Parathyroid adenoma (tissue), 2 donors: ENCODE results near the gene EDDM13.
A peak's percentile ranks its signal among the peaks of the same experiment; 100 is the strongest.
"Not testable (repeated sequence)": the region's sequence is repeated elsewhere in the genome, so short reads cannot be mapped to it uniquely, and the experiment has no call there.

ENCODE experiments used
- H2AFZ ChIP-seq: fragments of 300-600 bp; sonication (generic); one replicate; pipeline ENCODE4 v1.7.0; 2017; ENCODE audit warnings: antibody characterized with exemption, mild to moderate bottlenecking
- H3K27ac ChIP-seq: fragments of 300-600 bp; sonication (generic); one replicate; pipeline ENCODE4 v1.7.0; 2017
- H3K27me3 ChIP-seq: fragments of 300-600 bp; sonication (generic); one replicate; pipeline ENCODE4 v1.7.0; 2017; ENCODE audit warnings: low read length; ENCODE audit not compliant: control insufficient read depth, insufficient read depth
- H3K36me3 ChIP-seq: fragments of 300-600 bp; sonication (generic); one replicate; pipeline ENCODE4 v1.7.0; 2017; ENCODE audit warnings: low read length; ENCODE audit not compliant: control insufficient read depth, insufficient read depth
- H3K4me1 ChIP-seq: fragments of 300-600 bp; sonication (generic); one replicate; pipeline ENCODE4 v1.7.0; 2017; ENCODE audit warnings: control low read depth
- H3K4me2 ChIP-seq: fragments of 300-600 bp; sonication (generic); one replicate; pipeline ENCODE4 v1.7.0; 2017; ENCODE audit warnings: low read length
- H3K4me3 ChIP-seq: fragments of 300-600 bp; sonication (generic); one replicate; pipeline ENCODE4 v1.7.0; 2017; ENCODE audit warnings: low read depth, low read length
- H3K79me2 ChIP-seq: fragments of 300-600 bp; sonication (generic); one replicate; pipeline ENCODE4 v1.7.0; 2017; ENCODE audit warnings: control low read depth
- H3K9ac ChIP-seq: fragments of 300-600 bp; sonication (generic); one replicate; pipeline ENCODE4 v1.7.0; 2017; ENCODE audit warnings: mild to moderate bottlenecking
- H3K9me3 ChIP-seq: fragments of 300-600 bp; sonication (generic); one replicate; pipeline ENCODE4 v1.7.0; 2017; ENCODE audit warnings: low read length; ENCODE audit not compliant: control insufficient read depth
- CTCF ChIP-seq: fragments of 300-600 bp; sonication (generic); IDR thresholded peaks from one replicate; pipeline ENCODE4 v1.7.0; 2017; ENCODE audit warnings: antibody characterized with exemption, mild to moderate bottlenecking
- donor health status: primary hyperparathyroidism.

Gene EDDM13

GRCh38 chr19:56272161-56272798 is at the start of gene EDDM13:
TSS of gene EDDM13 (plus strand) at chr19:56272748. CDS start at chr19:56272835, 87 bp downstream.
- Histone ChIP-seq H2AFZ (peak within 1 kb of the TSS; percentile 27), H3K27ac (no peak within 1 kb of the TSS), H3K27me3 (no peaks in the 10 kb centered on the region), H3K9ac (no peak within 1 kb of the TSS), H3K4me1 (peaks cover 4% of the 10 kb centered on the region), H3K9me3 (no peaks in the 10 kb centered on the region), H3K36me3 (no peaks in the 10 kb centered on the region), H3K4me2 (no peak within 1 kb of the TSS), H3K79me2 (no peaks in the 10 kb centered on the region), H3K4me3 (no peak within 1 kb of the TSS)
- TF ChIP-seq CTCF, result no peak

DNA sequence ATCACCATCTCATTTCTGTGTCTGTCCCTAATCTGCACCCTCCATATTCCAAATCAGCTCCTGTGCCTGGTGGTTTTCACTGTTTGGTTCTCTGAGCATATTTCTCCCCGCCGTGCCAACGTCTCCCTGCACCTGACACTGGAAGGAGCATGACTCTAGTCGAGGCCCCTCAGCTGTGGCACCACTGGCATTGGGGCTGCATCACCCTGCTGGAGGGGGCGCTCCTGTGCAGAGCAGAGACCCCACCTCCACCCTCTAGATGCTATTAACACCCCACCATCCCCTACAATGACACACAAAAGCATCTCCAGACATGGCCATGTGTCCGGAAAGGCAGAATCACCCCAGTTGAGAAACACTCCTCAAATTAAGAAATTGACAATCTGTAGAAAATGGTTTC is 49.6 kb upstream of the EDDM13 start:
- no peaks in the 10 kb centered on the region for H3K36me3 ChIP-seq
- H3K9ac ChIP-seq, result no peak overlapping the region
- H3K27me3 ChIP-seq, result no peaks in the 10 kb centered on the region
- no peak overlapping the region for H2AFZ ChIP-seq
- H3K4me3 ChIP-seq, result no peak overlapping the region
- no peaks in the 10 kb centered on the region for H3K9me3 ChIP-seq
- no peaks in the 10 kb centered on the region for H3K79me2 ChIP-seq
- H3K4me1 ChIP-seq, result no peaks in the 10 kb centered on the region
- H3K4me2 ChIP-seq, result no peak overlapping the region
- H3K27ac ChIP-seq, result no peak overlapping the region
- no peak for TF ChIP-seq CTCF

GRCh38 chr19:56223481-56223880 is 49.1 kb upstream of the EDDM13 start:
- no peak for TF ChIP-seq CTCF
- Histone ChIP-seq H3K27me3 (no peaks in the 10 kb centered on the region), H3K4me1 (no peaks in the 10 kb centered on the region), H3K4me3 (no peak overlapping the region), H2AFZ (no peak overlapping the region), H3K79me2 (no peaks in the 10 kb centered on the region), H3K4me2 (no peak overlapping the region), H3K27ac (no peak overlapping the region), H3K9ac (no peak overlapping the region), H3K9me3 (no peaks in the 10 kb centered on the region), H3K36me3 (no peaks in the 10 kb centered on the region)

GRCh38 chr19:56245121-56245740 is 27.3 kb upstream of the EDDM13 start:
- no peak overlapping the region for H3K9ac ChIP-seq
- no peak for TF ChIP-seq CTCF
- no peaks in the 10 kb centered on the region for H3K9me3 ChIP-seq
- H3K79me2 ChIP-seq, result no peaks in the 10 kb centered on the region
- no peaks in the 10 kb centered on the region for H3K4me1 ChIP-seq
- H3K27me3 ChIP-seq, result no peaks in the 10 kb centered on the region
- no peak overlapping the region for H2AFZ ChIP-seq
- no peak overlapping the region for H3K4me2 ChIP-seq
- no peak overlapping the region for H3K27ac ChIP-seq
- H3K4me3 ChIP-seq, result no peak overlapping the region
- no peaks in the 10 kb centered on the region for H3K36me3 ChIP-seq

- not testable (repeated sequence) for H2AFZ ChIP-seq, H3K36me3 ChIP-seq, H3K4me1 ChIP-seq, H3K27ac ChIP-seq, H3K4me3 ChIP-seq, H3K4me2 ChIP-seq, H3K27me3 ChIP-seq, H3K9me3 ChIP-seq, H3K9ac ChIP-seq, H3K79me2 ChIP-seq
These were observed 26.8 kb upstream of the EDDM13 start for GRCh38 chr19:56245764-56246163.

GRCh38 chr19:56248736-56249338 is 23.7 kb upstream of the EDDM13 start:
- not testable (repeated sequence) for H3K4me3 ChIP-seq, H3K79me2 ChIP-seq, H2AFZ ChIP-seq, H3K4me2 ChIP-seq, H3K4me1 ChIP-seq, H3K36me3 ChIP-seq, H3K27me3 ChIP-seq, H3K9ac ChIP-seq, H3K9me3 ChIP-seq, H3K27ac ChIP-seq
